GM10847 (cell line): ENCODE results near the gene UTP18.

Experiments used
- POLR2A ChIP-seq: IDR thresholded peaks from 2 replicates; pipeline ENCODE4 v1.6.1; 2011; ENCODE audit not compliant: insufficient read length; ENCODE audit errors: extremely low read depth

The UTP18 gene

GRCh38 chr17:51255673-51256072, 4.7 kb upstream of the UTP18 start:
- no peak for TF ChIP-seq POLR2A

- TF ChIP-seq POLR2A = no peak
These were observed 4.2 kb upstream of the UTP18 start for GRCh38 chr17:51256101-51256500.

- no peak for TF ChIP-seq POLR2A
These were observed 2.9 kb upstream of the UTP18 start for GRCh38 chr17:51257150-51258081.

GRCh38 chr17:51258756-51259563, 1.4 kb upstream of the UTP18 start:
- no peak for TF ChIP-seq POLR2A

GRCh38 chr17:51259564-51260236, 646 bp upstream of the UTP18 start, which contains the start of gene MBTD1:
TSS of gene MBTD1 (minus strand) at chr17:51260049. CDS start at chr17:51225161, 34,888 bp downstream.
- no peak for TF ChIP-seq POLR2A

GRCh38 chr17:51261024-51261963, 948 bp downstream of the UTP18 start:
- TF ChIP-seq POLR2A = no peak

- no peak for TF ChIP-seq POLR2A
These were observed 2.7 kb downstream of the UTP18 start for GRCh38 chr17:51263006-51263405.

- TF ChIP-seq POLR2A = no peak
These were observed 9.6 kb downstream of the UTP18 start for GRCh38 chr17:51269991-51270390.

GRCh38 chr17:51270636-51271035, 10.3 kb downstream of the UTP18 start:
- TF ChIP-seq POLR2A = no peak

GRCh38 chr17:51272812-51273211, 12.5 kb downstream of the UTP18 start:
- no peak for TF ChIP-seq POLR2A

- no peak for TF ChIP-seq POLR2A
These were observed 15.0 kb downstream of the UTP18 start for GRCh38 chr17:51275381-51275780.

- no peak for TF ChIP-seq POLR2A
These were observed 18.8 kb downstream of the UTP18 start for GRCh38 chr17:51279183-51279582.

- TF ChIP-seq POLR2A = no peak
These were observed 27.1 kb downstream of the UTP18 start for GRCh38 chr17:51287412-51287811.

- TF ChIP-seq POLR2A = no peak
These were observed 29.4 kb downstream of the UTP18 start for GRCh38 chr17:51289696-51290111.
